Measurements from ENCODE around the gene LAMB3.

LAMB3 gene

GRCh38 chr1:209618291-209618690 lies 33.9 kb downstream of the LAMB3 start:
- no peak for TF ChIP-seq CTCF (IDR thresholded peaks at IDR 0.05; ENCODE audit: control insufficient read depth, extremely low read depth, insufficient read depth)

GRCh38 chr1:209617755-209618154 lies 34.5 kb downstream of the LAMB3 start:
- no peak for TF ChIP-seq CTCF (IDR thresholded peaks at IDR 0.05; ENCODE audit: control insufficient read depth, extremely low read depth, insufficient read depth)
- DNase-seq (ENCODE audit: low read depth) = no peak

More at GRCh38 chr1:209618291-209618690, 33.9 kb downstream of the LAMB3 start:
- no peak overlapping the region for H3K4me3 ChIP-seq (ENCODE audit: low read depth, low read length)
- no peak for DNase-seq (ENCODE audit: low read depth)

GRCh38 chr1:209617047-209617673 lies 35.1 kb downstream of the LAMB3 start:
- no peak overlapping the region for H3K4me3 ChIP-seq (ENCODE audit: low read depth, low read length)
- TF ChIP-seq CTCF (IDR thresholded peaks at IDR 0.05; ENCODE audit: control insufficient read depth, extremely low read depth, insufficient read depth) = no peak
- no peak for DNase-seq (ENCODE audit: low read depth)

More at GRCh38 chr1:209617755-209618154, 34.5 kb downstream of the LAMB3 start:
- no peak overlapping the region for H3K4me3 ChIP-seq (ENCODE audit: low read depth, low read length)

- H3K4me3 ChIP-seq (ENCODE audit: low read depth, low read length) = no peak overlapping the region
- no peak for TF ChIP-seq CTCF (IDR thresholded peaks at IDR 0.05; ENCODE audit: control insufficient read depth, extremely low read depth, insufficient read depth)
- no peak for DNase-seq (ENCODE audit: low read depth)
Measured at GRCh38 chr1:209616366-209617046, 35.7 kb downstream of the LAMB3 start.

- H3K4me3 ChIP-seq (ENCODE audit: low read depth, low read length) = no peak overlapping the region
- TF ChIP-seq CTCF (IDR thresholded peaks at IDR 0.05; ENCODE audit: control insufficient read depth, extremely low read depth, insufficient read depth) = no peak
- DNase-seq (ENCODE audit: low read depth) = no peak
Measured at GRCh38 chr1:209614906-209615305, 37.3 kb downstream of the LAMB3 start.

- DNase-seq (ENCODE audit: low read depth) = no peak
- no peak overlapping the region for H3K4me3 ChIP-seq (ENCODE audit: low read depth, low read length)
- TF ChIP-seq CTCF (IDR thresholded peaks at IDR 0.05; ENCODE audit: control insufficient read depth, extremely low read depth, insufficient read depth) = no peak
Measured at GRCh38 chr1:209614151-209614420, 38.1 kb downstream of the LAMB3 start.

Measured in LNCaP clone FGC (cell line).